ENCODE data around the gene CELA2A. TPM values are rescaled to one million over a fixed set of nuclear protein-coding genes. Genes with fewer than 3 reads are reported as not detected.

The CELA2A gene
- total RNA-seq, 1 experiment from 2014 or later, result 0.72 TPM

GRCh38 chr1:15452216-15452615, 4.3 kb upstream of the CELA2A start:
- H3K36me3 ChIP-seq (ENCODE audit: control insufficient read depth, insufficient read depth, low read length), result no peaks in the 10 kb centered on the region
- intact Hi-C loops (cut with micrococcal nuclease; ENCODE audit: unreplicated experiment) (no loop called here), in situ Hi-C loops (cut with HindIII; ENCODE audit: low pct_unique_long_range_greater_than_20kb, low sequenced_read_pairs) (no loop called here)
- BruUV-seq (replicated peaks), result no TSS peak
- DNase-seq (ENCODE audit: low read depth, low spot score) (no peak), ATAC-seq (no peak)
- H3K4me3 ChIP-seq (ENCODE audit: low read depth in 2 of 2, low read length in 2 of 2), result no peak overlapping the region
- H3K4me1 ChIP-seq (ENCODE audit: control insufficient read depth, insufficient read depth, low read length), result no peaks in the 10 kb centered on the region
- POLR2A ChIA-PET, result no interaction called here
- H3K27me3 ChIP-seq (ENCODE audit: control insufficient read depth, insufficient read depth, low read length), result no peaks in the 10 kb centered on the region
- no peaks in the 10 kb centered on the region for H3K9me3 ChIP-seq (ENCODE audit: control insufficient read depth, insufficient read depth, low read depth, low read length)
- CTCF ChIA-PET, result no interaction called here
- no peak for TF ChIP-seq POLR2AphosphoS5 (IDR thresholded peaks at IDR 0.05; ENCODE audit: low read depth, low read length)
- no peak for TF ChIP-seq REST (IDR thresholded peaks at IDR 0.05; ENCODE audit: insufficient read depth in 1 of 2, low read depth in 2 of 2, low read length in 1 of 2)
- no peak for TF ChIP-seq CTCF (IDR thresholded peaks at IDR 0.05)
- no peak for TF ChIP-seq SIN3A (IDR thresholded peaks at IDR 0.05; ENCODE audit: borderline replicate concordance, insufficient read depth, low read depth, low read length)
- no peak for TF ChIP-seq TCF7L2 (IDR thresholded peaks at IDR 0.05; ENCODE audit: low read depth, low read length)
- H3K27ac ChIP-seq (ENCODE audit: low read length), result no peak overlapping the region

GRCh38 chr1:15452866-15453571, 3.5 kb upstream of the CELA2A start:
- ChIA-PET POLR2A (no interaction called here), CTCF (no interaction called here)
- no TSS peak for BruUV-seq (replicated peaks)
- no peak overlapping the region for H3K27ac ChIP-seq (ENCODE audit: low read length)
- H3K36me3 ChIP-seq (ENCODE audit: control insufficient read depth, insufficient read depth, low read length), result no peaks in the 10 kb centered on the region
- no peaks in the 10 kb centered on the region for H3K4me1 ChIP-seq (ENCODE audit: control insufficient read depth, insufficient read depth, low read length)
- intact Hi-C loops (cut with micrococcal nuclease; ENCODE audit: unreplicated experiment), result no loop called here
- DNase-seq (ENCODE audit: low read depth, low spot score) (no peak), ATAC-seq (no peak)
- no peaks in the 10 kb centered on the region for H3K9me3 ChIP-seq (ENCODE audit: control insufficient read depth, insufficient read depth, low read depth, low read length)
- TF ChIP-seq POLR2AphosphoS5 (IDR thresholded peaks at IDR 0.05; ENCODE audit: low read depth, low read length) (no peak), REST (IDR thresholded peaks at IDR 0.05; ENCODE audit: insufficient read depth in 1 of 2, low read depth in 2 of 2, low read length in 1 of 2) (no peak), SIN3A (IDR thresholded peaks at IDR 0.05; ENCODE audit: borderline replicate concordance, insufficient read depth, low read depth, low read length) (no peak), CTCF (IDR thresholded peaks at IDR 0.05) (no peak), TCF7L2 (IDR thresholded peaks at IDR 0.05; ENCODE audit: low read depth, low read length) (no peak)
- no peak overlapping the region for H3K4me3 ChIP-seq (ENCODE audit: low read depth in 2 of 2, low read length in 2 of 2)
- in situ Hi-C loops (cut with HindIII; ENCODE audit: low pct_unique_long_range_greater_than_20kb, low sequenced_read_pairs), result no loop called here
- no peaks in the 10 kb centered on the region for H3K27me3 ChIP-seq (ENCODE audit: control insufficient read depth, insufficient read depth, low read length)
